ENCODE results near the gene ZBTB20.

DNA sequence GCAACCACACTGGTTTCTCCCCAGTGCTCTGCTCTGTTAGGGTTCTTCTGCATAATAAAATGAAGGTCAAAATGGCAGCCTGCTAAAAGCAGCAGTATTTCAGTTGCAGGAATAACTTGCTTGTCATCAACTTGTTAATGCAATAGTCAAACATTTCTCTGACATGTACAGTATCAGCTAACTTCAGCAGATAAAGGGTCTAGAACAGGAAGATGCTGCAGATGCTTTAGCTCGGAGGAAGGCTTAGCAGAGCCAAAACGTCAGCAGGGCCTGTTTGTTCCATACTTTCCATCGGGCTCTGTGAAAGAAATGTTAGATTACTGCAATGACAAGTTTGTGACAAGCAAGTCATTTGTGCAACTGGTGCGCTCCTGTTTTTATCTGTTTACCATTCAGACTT lies 561.4 kb downstream of the ZBTB20 start:
- TF ChIP-seq EZH2 (IDR thresholded peaks at IDR 0.05; ENCODE audit: insufficient read depth, low read length) = no peak
- TF ChIP-seq, protein P1, sequence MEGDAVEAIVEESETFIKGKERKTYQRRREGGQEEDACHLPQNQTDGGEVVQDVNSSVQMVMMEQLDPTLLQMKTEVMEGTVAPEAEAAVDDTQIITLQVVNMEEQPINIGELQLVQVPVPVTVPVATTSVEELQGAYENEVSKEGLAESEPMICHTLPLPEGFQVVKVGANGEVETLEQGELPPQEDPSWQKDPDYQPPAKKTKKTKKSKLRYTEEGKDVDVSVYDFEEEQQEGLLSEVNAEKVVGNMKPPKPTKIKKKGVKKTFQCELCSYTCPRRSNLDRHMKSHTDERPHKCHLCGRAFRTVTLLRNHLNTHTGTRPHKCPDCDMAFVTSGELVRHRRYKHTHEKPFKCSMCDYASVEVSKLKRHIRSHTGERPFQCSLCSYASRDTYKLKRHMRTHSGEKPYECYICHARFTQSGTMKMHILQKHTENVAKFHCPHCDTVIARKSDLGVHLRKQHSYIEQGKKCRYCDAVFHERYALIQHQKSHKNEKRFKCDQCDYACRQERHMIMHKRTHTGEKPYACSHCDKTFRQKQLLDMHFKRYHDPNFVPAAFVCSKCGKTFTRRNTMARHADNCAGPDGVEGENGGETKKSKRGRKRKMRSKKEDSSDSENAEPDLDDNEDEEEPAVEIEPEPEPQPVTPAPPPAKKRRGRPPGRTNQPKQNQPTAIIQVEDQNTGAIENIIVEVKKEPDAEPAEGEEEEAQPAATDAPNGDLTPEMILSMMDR (IDR thresholded peaks at IDR 0.05; ENCODE audit: insufficient read depth, low read depth, low read length) = no peak
